LNCAP (cell line): Measurements from ENCODE around the gene GLS.

Experiments
- TF ChIP-seq, protein P1 (sequence below): fragments of 450-650 bp; IDR thresholded peaks from 2 replicates; pipeline ENCODE4 v1.5.1; 2017; ENCODE audit warnings: mild to moderate bottlenecking

Gene GLS

DNA sequence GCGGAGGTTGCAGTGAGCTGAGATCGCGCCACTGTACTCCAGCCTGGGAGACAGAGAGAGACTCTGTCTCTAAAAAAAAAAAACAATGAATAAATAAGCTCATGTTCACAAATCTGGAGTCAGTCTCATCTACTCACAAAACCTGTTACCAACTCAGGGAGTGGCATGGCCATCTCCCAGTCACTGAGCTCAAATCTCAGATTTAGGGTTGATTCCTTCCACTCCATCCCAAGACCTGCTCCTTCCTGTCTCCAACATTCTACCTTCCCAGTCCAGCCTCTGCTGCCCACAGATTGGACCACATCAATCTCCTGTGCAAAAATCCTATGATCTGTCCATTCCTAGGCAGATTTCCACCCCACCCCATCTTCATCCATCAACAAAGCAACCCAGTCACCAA, 131.7 kb downstream of the GLS start:
- TF ChIP-seq, protein P1, sequence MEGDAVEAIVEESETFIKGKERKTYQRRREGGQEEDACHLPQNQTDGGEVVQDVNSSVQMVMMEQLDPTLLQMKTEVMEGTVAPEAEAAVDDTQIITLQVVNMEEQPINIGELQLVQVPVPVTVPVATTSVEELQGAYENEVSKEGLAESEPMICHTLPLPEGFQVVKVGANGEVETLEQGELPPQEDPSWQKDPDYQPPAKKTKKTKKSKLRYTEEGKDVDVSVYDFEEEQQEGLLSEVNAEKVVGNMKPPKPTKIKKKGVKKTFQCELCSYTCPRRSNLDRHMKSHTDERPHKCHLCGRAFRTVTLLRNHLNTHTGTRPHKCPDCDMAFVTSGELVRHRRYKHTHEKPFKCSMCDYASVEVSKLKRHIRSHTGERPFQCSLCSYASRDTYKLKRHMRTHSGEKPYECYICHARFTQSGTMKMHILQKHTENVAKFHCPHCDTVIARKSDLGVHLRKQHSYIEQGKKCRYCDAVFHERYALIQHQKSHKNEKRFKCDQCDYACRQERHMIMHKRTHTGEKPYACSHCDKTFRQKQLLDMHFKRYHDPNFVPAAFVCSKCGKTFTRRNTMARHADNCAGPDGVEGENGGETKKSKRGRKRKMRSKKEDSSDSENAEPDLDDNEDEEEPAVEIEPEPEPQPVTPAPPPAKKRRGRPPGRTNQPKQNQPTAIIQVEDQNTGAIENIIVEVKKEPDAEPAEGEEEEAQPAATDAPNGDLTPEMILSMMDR: no peak

- TF ChIP-seq, protein P1: no peak
These were observed 132.4 kb downstream of the GLS start for GRCh38 chr2:191012845-191013681.

GRCh38 chr2:191013682-191013931, 133.0 kb downstream of the GLS start:
- TF ChIP-seq, protein P1: no peak

DNA sequence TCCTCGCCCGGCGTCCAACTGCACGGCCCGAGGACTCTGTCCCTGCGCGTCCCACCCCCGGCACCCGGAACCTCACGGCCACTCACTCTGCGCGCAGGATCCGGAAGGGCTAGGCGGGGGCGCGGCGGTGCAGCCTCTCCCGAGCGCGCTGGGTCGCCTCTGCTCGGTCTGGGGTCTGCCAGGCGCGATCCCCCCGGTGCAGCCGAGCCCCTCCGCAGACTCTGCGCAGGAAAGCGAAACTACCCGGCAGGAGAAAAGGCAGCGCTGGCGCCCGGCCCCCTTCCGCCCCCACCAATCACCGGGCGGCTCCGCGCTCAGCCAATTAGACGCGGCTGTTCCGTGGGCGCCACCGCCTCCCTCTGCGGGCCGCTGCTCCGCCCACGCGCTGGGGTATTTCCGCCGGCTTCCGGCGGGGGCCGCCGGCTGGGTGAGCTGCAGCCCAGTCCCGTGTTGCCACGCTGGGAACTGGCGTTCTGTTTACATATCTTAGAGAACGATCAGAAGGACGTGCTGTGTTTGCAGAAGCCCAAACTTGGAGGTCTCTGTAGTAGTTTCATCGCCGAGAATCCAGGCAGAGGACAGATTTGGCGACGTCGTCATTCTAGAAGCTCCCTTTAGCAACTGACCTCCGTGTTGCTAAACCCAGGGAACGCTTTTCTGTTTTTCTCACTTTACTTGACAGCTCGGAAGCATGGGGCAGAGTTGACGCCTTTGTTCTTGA, 133.5 kb downstream of the GLS start, which contains the start of gene STAT1:
Gene STAT1, minus strand, starts transcription at position 240 of the 721 bp plus-strand sequence. CDS start 4,168 bp downstream, outside the sequence.
- TF ChIP-seq, protein P1: no peak

GRCh38 chr2:191014653-191015020, 134.0 kb downstream of the GLS start:
- TF ChIP-seq, protein P1: no peak
